A549 (cell line): ENCODE data around the gene PEX7. TPM values are rescaled to one million over a fixed set of nuclear protein-coding genes. Genes with fewer than 3 reads are reported as not detected.
A peak's percentile ranks its signal among the peaks of the same experiment; 100 is the strongest.

Source experiments
- ATAC-seq, 2 experiments: fragments of 200-7000 bp in 1 of 2; fragments of >200 bp in 1 of 2; cut with Nextera tagmentation in 1 of 2; cut with Tn5 transposase in 1 of 2; 3 replicates each; pipeline versions ENCODE4 v1.8.0 to v1.9.1; 2018 to 2020; ENCODE audit warnings: mild to moderate bottlenecking in 1 of 2, moderate library complexity in 1 of 2
- CTCF ChIA-PET: fragments of 300-600 bp; sonication (Branson Sonifier 250); formaldehyde crosslinking; extraction: SDS; loops from one replicate; lab custom pipeline; 2021; ENCODE audit warnings: antibody characterized with exemption, inconsistent platforms; lab: Yijun Ruan, JAX
- POLR2A ChIA-PET: fragments of 350-600 bp; formaldehyde crosslinking; extraction: SDS; loops from one replicate; lab custom pipeline; 2021; ENCODE audit warnings: antibody characterized with exemption, inconsistent platforms; lab: Yijun Ruan, JAX
- DNase-seq, 2 experiments: peaks; one replicate each; pipeline versions ENCODE4 v3.0.0 to v3.0.0-alpha.2; 2011 to 2016; ENCODE audit warnings: low read depth in 1 of 2, low spot score in 1 of 2
- FAIRE-seq: peaks from 2 replicates; lab custom pipeline; 2011; peaks lifted over from hg19 to GRCh38; lab: Jason Lieb, UNC
- H3K27ac ChIP-seq, 2 experiments: fragments of >200 bp; sonication (Bioruptor Twin); formaldehyde crosslinking; 3 replicates each; pipeline ENCODE4 v1.5.1; 2016 to 2017
- H3K4me1 ChIP-seq: fragments of >200 bp; sonication (Bioruptor Twin); formaldehyde crosslinking; 3 replicates; pipeline ENCODE4 v1.6.1; 2016
- H3K4me2 ChIP-seq: fragments of >200 bp; sonication (Bioruptor Twin); formaldehyde crosslinking; 3 replicates; pipeline ENCODE4 v1.6.1; 2016
- H3K4me3 ChIP-seq: fragments of >200 bp; sonication (Bioruptor Twin); formaldehyde crosslinking; 3 replicates; pipeline ENCODE4 v1.5.1; 2016
- H3K9me3 ChIP-seq: fragments of >200 bp; sonication (Bioruptor Twin); formaldehyde crosslinking; 3 replicates; pipeline ENCODE4 v1.6.1; 2016
- ATOH8 ChIP-seq: fragments of 250-450 bp; sonication (Bioruptor Pico); IDR thresholded peaks from 2 replicates; pipeline ENCODE4 v1.5.0; 2020; ENCODE audit warnings: low read depth, mild to moderate bottlenecking, moderate library complexity
- BHLHE40 ChIP-seq: IDR thresholded peaks from 2 replicates; pipeline ENCODE4 v1.6.1; 2012; ENCODE audit warnings: low read depth, low read length, inconsistent platforms
- CBX2 ChIP-seq: fragments of 200-600 bp; sonication (generic); IDR thresholded peaks from 2 replicates; pipeline ENCODE4 v1.6.1; 2016; ENCODE audit warnings: low read depth, mild to moderate bottlenecking, borderline replicate concordance
- CEBPB ChIP-seq, 2 experiments: fragments of >200 bp in 1 of 2; sonication (Bioruptor Twin) in 1 of 2; formaldehyde crosslinking in 1 of 2; IDR thresholded peaks; 2 replicates each; pipeline ENCODE4 v1.6.1; 2012 to 2016
- CHD2 ChIP-seq: fragments of 150-350 bp; IDR thresholded peaks from 2 replicates; pipeline ENCODE4 v1.6.1; 2014; ENCODE audit warnings: low read length; ENCODE audit not compliant: partially characterized antibody
- EHMT2 ChIP-seq: fragments of 200-600 bp; sonication (generic); IDR thresholded peaks from 2 replicates; pipeline ENCODE4 v1.6.1; 2016; ENCODE audit warnings: antibody characterized with exemption, low read depth, mild to moderate bottlenecking, moderate library complexity
- EP300 ChIP-seq, 2 experiments: fragments of >200 bp; sonication (Bioruptor Twin); formaldehyde crosslinking; IDR thresholded peaks; 2 replicates in 1 of 2; 3 replicates in 1 of 2; pipeline ENCODE4 v1.6.1; 2016 to 2017
- FOSB ChIP-seq: fragments of 250-450 bp; sonication (Bioruptor Pico); IDR thresholded peaks from 2 replicates; pipeline ENCODE4 v1.5.0; 2020; ENCODE audit warnings: mild to moderate bottlenecking, moderate library complexity
- FOSL2 ChIP-seq, 2 experiments: fragments of 450-650 bp in 1 of 2; fragments of >200 bp in 1 of 2; sonication (Bioruptor Twin) in 1 of 2; formaldehyde crosslinking; IDR thresholded peaks; 2 replicates each; pipeline versions ENCODE4 v1.5.0 to v1.6.1; 2016 to 2020; ENCODE audit warnings: mild to moderate bottlenecking in 1 of 2, moderate library complexity in 1 of 2
- GATA3 ChIP-seq: IDR thresholded peaks from 2 replicates; pipeline ENCODE4 v1.6.1; 2012; ENCODE audit warnings: borderline replicate concordance
- HEYL ChIP-seq: fragments of 250-450 bp; sonication (Bioruptor Pico); IDR thresholded peaks from 2 replicates; pipeline ENCODE4 v1.8.0; 2021; ENCODE audit warnings: mild to moderate bottlenecking, moderate library complexity
- HOXA7 ChIP-seq: fragments of 250-450 bp; sonication (Bioruptor Pico); IDR thresholded peaks from 2 replicates; pipeline ENCODE4 v1.5.0; 2020; ENCODE audit warnings: mild to moderate bottlenecking, moderate library complexity
- HOXB13 ChIP-seq: fragments of 250-450 bp; sonication (Bioruptor Pico); IDR thresholded peaks from 2 replicates; pipeline ENCODE4 v1.5.0; 2020; ENCODE audit warnings: low read depth, mild to moderate bottlenecking, moderate library complexity
- HOXB5 ChIP-seq: fragments of 250-450 bp; sonication (Bioruptor Pico); IDR thresholded peaks from 2 replicates; pipeline ENCODE4 v1.5.0; 2020; ENCODE audit warnings: mild to moderate bottlenecking, moderate library complexity
- KDM1A ChIP-seq: fragments of 200-600 bp; sonication (generic); IDR thresholded peaks from 2 replicates; pipeline ENCODE4 v1.6.1; 2016; ENCODE audit warnings: low read depth, mild to moderate bottlenecking
- MAX ChIP-seq: IDR thresholded peaks from 2 replicates; pipeline ENCODE4 v1.6.1; 2012
- NPAS2 ChIP-seq: fragments of 250-450 bp; sonication (Bioruptor Pico); IDR thresholded peaks from 2 replicates; pipeline ENCODE4 v1.8.0; 2022; ENCODE audit warnings: mild to moderate bottlenecking, moderate library complexity, borderline replicate concordance
- PBX3 ChIP-seq: IDR thresholded peaks from 2 replicates; pipeline ENCODE4 v1.6.1; 2012
- POLR2AphosphoS2 ChIP-seq: conservative IDR thresholded peaks from 2 replicates; pipeline ENCODE4 v1.6.1; 2012; ENCODE audit warnings: low read length, improper control_type of control experiment, inconsistent platforms
- RARB ChIP-seq: fragments of 250-450 bp; sonication (Bioruptor Pico); IDR thresholded peaks from 2 replicates; pipeline ENCODE4 v1.8.0; 2021; ENCODE audit warnings: mild to moderate bottlenecking, moderate library complexity
- SMC3 ChIP-seq: fragments of >200 bp; sonication (Bioruptor Twin); formaldehyde crosslinking; IDR thresholded peaks from 3 replicates; pipeline ENCODE4 v1.6.1; 2018; ENCODE audit warnings: inconsistent platforms
- TP53 ChIP-seq: fragments of 250-450 bp; sonication (Bioruptor Pico); IDR thresholded peaks from 2 replicates; pipeline ENCODE4 v1.5.0; 2021; ENCODE audit warnings: mild to moderate bottlenecking, moderate library complexity
- ZC3H11A ChIP-seq: fragments of 450-650 bp; IDR thresholded peaks from 2 replicates; pipeline ENCODE4 v1.6.1; 2014; ENCODE audit warnings: antibody characterized with exemption, mild to moderate bottlenecking
- ZFP36 ChIP-seq: fragments of 450-650 bp; IDR thresholded peaks from 2 replicates; pipeline ENCODE4 v1.6.1; 2014; ENCODE audit warnings: borderline replicate concordance; ENCODE audit not compliant: partially characterized antibody
- WGBS: methylation state at CpG from one replicate; pipeline ENCODE4 v1.1.6; 2017; ENCODE audit errors: missing lambda C conversion rate; 5-methylcytosine and 5-hydroxymethylcytosine counted together
- polyA plus RNA-seq, 4 experiments: library from polyadenylated mRNA; depleted of rRNA in 3 of 4; stranded (reverse); fragments of >200 nt; fragmentation: RNase III in 1 of 4; extraction: RNeasy Plus Mini Kit Qiagen cat#74134 plus additional on column Dnase treatment in 1 of 4; gene quantifications; 2 replicates in 3 of 4; 3 replicates in 1 of 4; pipeline ENCODE4 v1.2.3, GENCODE V29; 2011 to 2017
- TF ChIP-seq, protein P1 (sequence below): fragments of >200 bp; sonication (Bioruptor Twin); formaldehyde crosslinking; IDR thresholded peaks from 2 replicates; pipeline ENCODE4 v1.6.1; 2016
- TF ChIP-seq, protein P2 (sequence below): fragments of 450-650 bp; IDR thresholded peaks from 2 replicates; pipeline ENCODE4 v1.6.1; 2014; ENCODE audit warnings: antibody characterized with exemption

Gene PEX7
- polyA plus RNA-seq, 2 of the 4 experiments (the other 2 are of a cell fraction), result 6.9 to 9.6 TPM

DNA sequence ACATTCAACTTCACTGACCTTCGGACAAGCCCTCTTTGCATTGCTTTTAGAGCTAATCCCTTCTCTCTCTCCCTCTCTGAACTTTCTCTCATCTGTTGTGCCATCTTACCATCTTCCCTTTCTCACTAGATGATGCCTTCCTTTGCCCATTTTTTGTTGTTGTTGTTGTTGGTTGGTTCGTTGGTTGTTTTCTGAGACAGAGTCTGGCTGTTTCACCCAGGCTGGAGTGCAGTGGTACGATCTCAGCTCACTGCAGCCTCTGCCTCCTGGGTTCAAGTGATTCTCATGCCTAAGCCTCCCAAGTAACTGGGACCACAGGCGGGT, 49.0 kb upstream of the PEX7 start:
- POLR2A ChIA-PET, result no interaction called here
- CTCF ChIA-PET, result interaction anchor here (2.1 to 5.4 kb wide), 2 partner anchors 19 to 129 kb away, joined by 6 to 18 read pairs; partner anchors contain the start of gene MAP3K5
- FAIRE-seq, result no peak

DNA sequence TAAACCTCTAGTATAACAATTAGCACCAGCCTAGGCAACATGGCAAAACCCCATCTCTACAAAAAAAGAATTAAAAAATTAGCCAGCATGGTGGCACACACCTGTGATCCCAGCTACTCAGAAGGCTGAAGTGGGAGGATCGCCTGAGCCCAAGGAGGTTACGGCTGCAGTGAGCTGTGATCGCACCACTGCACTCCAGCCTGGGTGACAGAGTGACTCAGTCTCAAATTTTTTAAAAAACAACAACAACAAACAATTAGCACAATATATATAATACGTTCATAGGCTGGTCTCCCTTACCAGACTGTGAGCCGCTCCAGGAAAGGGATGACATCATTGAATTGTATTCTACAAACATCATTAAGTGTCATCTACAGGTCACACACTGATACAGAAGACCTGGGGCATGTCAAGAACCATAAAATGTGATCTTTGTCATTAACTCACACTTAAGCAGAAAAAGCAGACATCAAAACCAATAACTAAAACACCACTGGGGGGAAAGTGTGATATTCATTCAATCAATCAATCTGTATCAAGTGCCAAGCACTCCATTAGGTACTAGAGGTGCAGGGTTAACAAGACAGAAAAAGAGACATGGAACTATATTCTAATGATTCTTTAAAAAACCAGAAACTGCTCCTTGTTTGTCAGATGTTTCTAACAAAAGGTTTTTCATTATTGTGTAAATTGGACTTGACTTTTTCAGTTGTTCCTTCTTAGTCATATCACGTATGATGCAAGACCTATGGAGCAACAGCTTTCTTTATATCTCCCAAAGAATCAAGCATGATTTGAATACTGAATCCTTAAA, 48.0 kb upstream of the PEX7 start:
- Histone ChIP-seq H3K4me1 (peaks cover 18% of the 10 kb centered on the region), H3K27ac (peak overlapping the region; percentile 55 to 69; a peak in 4 of 6 replicates), H3K4me2 (peak overlapping the region; percentile 66), H3K9me3 (no peaks in the 10 kb centered on the region), H3K4me3 (no peak overlapping the region)
- CTCF ChIA-PET, result interaction anchor here (0.9 to 5.4 kb wide), 3 partner anchors 12 to 130 kb away, joined by 3 to 18 read pairs (median 6); partner anchors contain the start of gene MAP3K5
- TF ChIP-seq HEYL (no peak), FOSL2 (IDR thresholded peaks at IDR 0.05) (no peak), FOSL2 (CRISPR knock-in tag; IDR thresholded peaks at IDR 0.05) (peak; percentile 51), EHMT2 (no peak), CEBPB (IDR thresholded peaks at IDR 0.05) (peak; percentile 87 to 93), CBX2 (no peak), CHD2 (no peak), KDM1A (no peak), FOSB (CRISPR knock-in tag) (no peak)
- TF ChIP-seq, protein P1, sequence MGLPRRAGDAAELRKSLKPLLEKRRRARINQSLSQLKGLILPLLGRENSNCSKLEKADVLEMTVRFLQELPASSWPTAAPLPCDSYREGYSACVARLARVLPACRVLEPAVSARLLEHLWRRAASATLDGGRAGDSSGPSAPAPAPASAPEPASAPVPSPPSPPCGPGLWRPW, result peak; percentile 72; the same call in 1 of the 2 replicates
- no peak for ATAC-seq
- peak in 1 of 2 experiments; percentile 34 for DNase-seq
- POLR2A ChIA-PET, result interaction anchor here (1.2 kb wide), 1 partner anchor 18 kb away, joined by 6 read pairs; the partner anchor contains the start of gene MAP3K5
- 66% methylated on average over 6 of the region's 6 CpGs for WGBS
- no peak for FAIRE-seq

More for the DNA sequence above, 49.0 kb upstream of the PEX7 start:
- WGBS, result 85% methylated on average over 4 of the region's 4 CpGs
- Histone ChIP-seq H3K4me3 (no peak overlapping the region), H3K4me2 (no peak overlapping the region)
- ATAC-seq, result no peak
- no peak for TF ChIP-seq ZFP36
- TF ChIP-seq, all 56 proteins: peak for 0
- Histone ChIP-seq H3K4me1 (peaks cover 18% of the 10 kb centered on the region), H3K9me3 (no peaks in the 10 kb centered on the region), H3K27ac (0 out of 6 replicates have a peak overlapping the region, but pooled peaks of 1 of the 2 experiments have one; percentile 12)
- no peak for DNase-seq

DNA sequence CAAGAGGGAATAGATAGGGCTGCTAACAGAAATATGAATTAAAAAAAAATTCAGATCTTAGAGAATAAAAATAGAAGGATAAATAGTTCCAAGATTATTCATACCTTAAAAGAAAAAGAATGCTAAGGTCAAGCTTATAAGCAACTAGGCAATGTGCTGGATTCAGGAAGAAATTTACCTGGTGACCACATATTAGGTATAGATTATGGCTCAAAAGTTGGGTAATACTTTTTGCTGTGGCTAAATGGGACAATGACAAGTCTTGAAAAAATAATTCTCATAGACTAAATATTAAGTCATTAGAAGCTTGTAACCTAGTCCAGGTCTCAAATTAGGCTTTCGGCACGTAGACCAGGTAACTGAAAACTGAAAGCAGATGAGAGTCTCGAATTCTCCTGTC, 47.3 kb upstream of the PEX7 start:
- H3K27ac ChIP-seq, result peak overlapping the region; percentile 35 to 53; a peak in 2 of 6 replicates
- WGBS, result 86% methylated on average over 3 of the region's 3 CpGs
- H3K4me3 ChIP-seq, result no peak overlapping the region

More for the DNA sequence above, 47.3 kb upstream of the PEX7 start:
- DNase-seq (no peak), FAIRE-seq (no peak), ATAC-seq (no peak)
- Histone ChIP-seq H3K4me1 (peaks cover 18% of the 10 kb centered on the region), H3K9me3 (no peaks in the 10 kb centered on the region), H3K4me2 (peak overlapping the region; percentile 66)
- ChIA-PET CTCF (interaction anchor here (0.9 to 5.4 kb wide), 3 partner anchors 12 to 131 kb away, joined by 3 to 18 read pairs (median 6); partner anchors contain the start of gene MAP3K5), POLR2A (interaction anchor here (1.2 kb wide), 1 partner anchor 17 kb away, joined by 6 read pairs; the partner anchor contains the start of gene MAP3K5)
- no peak for TF ChIP-seq SMC3
- TF ChIP-seq NPAS2, result no peak
- TF ChIP-seq RARB (CRISPR knock-in tag), result no peak
- no peak for TF ChIP-seq GATA3
- TF ChIP-seq BHLHE40, result no peak
- TF ChIP-seq FOSL2 (IDR thresholded peaks at IDR 0.05), result no peak
- TF ChIP-seq FOSL2 (CRISPR knock-in tag; IDR thresholded peaks at IDR 0.05), result no peak
- TF ChIP-seq HOXA7 (CRISPR knock-in tag), result no peak
- TF ChIP-seq, protein P2, sequence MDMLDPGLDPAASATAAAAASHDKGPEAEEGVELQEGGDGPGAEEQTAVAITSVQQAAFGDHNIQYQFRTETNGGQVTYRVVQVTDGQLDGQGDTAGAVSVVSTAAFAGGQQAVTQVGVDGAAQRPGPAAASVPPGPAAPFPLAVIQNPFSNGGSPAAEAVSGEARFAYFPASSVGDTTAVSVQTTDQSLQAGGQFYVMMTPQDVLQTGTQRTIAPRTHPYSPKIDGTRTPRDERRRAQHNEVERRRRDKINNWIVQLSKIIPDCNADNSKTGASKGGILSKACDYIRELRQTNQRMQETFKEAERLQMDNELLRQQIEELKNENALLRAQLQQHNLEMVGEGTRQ, result no peak
- TF ChIP-seq HOXB5, result no peak
- TF ChIP-seq, protein P1, result no peak
- TF ChIP-seq PBX3, result no peak
- no peak for TF ChIP-seq CHD2
- no peak for TF ChIP-seq ZC3H11A
- TF ChIP-seq MAX, result no peak
- no peak for TF ChIP-seq POLR2AphosphoS2
- no peak for TF ChIP-seq ATOH8 (CRISPR knock-in tag)
- TF ChIP-seq HOXB13 (CRISPR knock-in tag), result no peak
- no peak for TF ChIP-seq TP53 (CRISPR knock-in tag)
- no peak for TF ChIP-seq CEBPB (IDR thresholded peaks at IDR 0.05)
- no peak for TF ChIP-seq EP300 (IDR thresholded peaks at IDR 0.05)
